Keratinocyte (primary cell): ENCODE results near the gene THBS1.

ENCODE experiments used
- EZH2 ChIP-seq: IDR thresholded peaks from one replicate; pipeline ENCODE4 v1.6.1; 2012; ENCODE audit warnings: inconsistent platforms, mild to moderate bottlenecking, low read length, moderate library complexity
- TF ChIP-seq, protein P1 (sequence below), 3 experiments: IDR thresholded peaks in 1 of 3; conservative IDR thresholded peaks in 1 of 3; optimal IDR thresholded peaks in 1 of 3; 2 replicates in 2 of 3; 3 replicates in 1 of 3; pipeline versions ENCODE3 to v1.5.1; 2011; ENCODE audit warnings: low read length in 3 of 3, mild to moderate bottlenecking in 3 of 3, moderate library complexity in 2 of 3, control low read depth in 1 of 3, inconsistent platforms in 1 of 3; ENCODE audit not compliant: insufficient read depth in 2 of 3; ENCODE audit errors: extremely low read depth in 1 of 3

- TF ChIP-seq, protein P1, sequence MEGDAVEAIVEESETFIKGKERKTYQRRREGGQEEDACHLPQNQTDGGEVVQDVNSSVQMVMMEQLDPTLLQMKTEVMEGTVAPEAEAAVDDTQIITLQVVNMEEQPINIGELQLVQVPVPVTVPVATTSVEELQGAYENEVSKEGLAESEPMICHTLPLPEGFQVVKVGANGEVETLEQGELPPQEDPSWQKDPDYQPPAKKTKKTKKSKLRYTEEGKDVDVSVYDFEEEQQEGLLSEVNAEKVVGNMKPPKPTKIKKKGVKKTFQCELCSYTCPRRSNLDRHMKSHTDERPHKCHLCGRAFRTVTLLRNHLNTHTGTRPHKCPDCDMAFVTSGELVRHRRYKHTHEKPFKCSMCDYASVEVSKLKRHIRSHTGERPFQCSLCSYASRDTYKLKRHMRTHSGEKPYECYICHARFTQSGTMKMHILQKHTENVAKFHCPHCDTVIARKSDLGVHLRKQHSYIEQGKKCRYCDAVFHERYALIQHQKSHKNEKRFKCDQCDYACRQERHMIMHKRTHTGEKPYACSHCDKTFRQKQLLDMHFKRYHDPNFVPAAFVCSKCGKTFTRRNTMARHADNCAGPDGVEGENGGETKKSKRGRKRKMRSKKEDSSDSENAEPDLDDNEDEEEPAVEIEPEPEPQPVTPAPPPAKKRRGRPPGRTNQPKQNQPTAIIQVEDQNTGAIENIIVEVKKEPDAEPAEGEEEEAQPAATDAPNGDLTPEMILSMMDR (optimal IDR thresholded peaks at IDR 0.05 in 1 of 3, IDR thresholded peaks at IDR 0.05 in 1 of 3, conservative IDR thresholded peaks at IDR 0.05 in 1 of 3; ENCODE audit: extremely low read depth in 1 of 3, insufficient read depth in 2 of 3, low read length in 3 of 3): no peak
- TF ChIP-seq EZH2: no peak
Observed at GRCh38 chr15:39539973-39540558, 40.8 kb upstream of the THBS1 start.
